HG03103 (cell line): Measurements from ENCODE around the gene GGT1.
"Not testable (repeated sequence)": the region's sequence is repeated elsewhere in the genome, so short reads cannot be mapped to it uniquely, and the experiment has no call there.

ENCODE experiments used
- ATAC-seq: cut with Tn5 transposase; IDR thresholded peaks from one replicate; pipeline ENCODE4 v1.9.1; 2021; ENCODE audit warnings: low read depth; ENCODE audit not compliant: unreplicated experiment

The GGT1 gene

DNA sequence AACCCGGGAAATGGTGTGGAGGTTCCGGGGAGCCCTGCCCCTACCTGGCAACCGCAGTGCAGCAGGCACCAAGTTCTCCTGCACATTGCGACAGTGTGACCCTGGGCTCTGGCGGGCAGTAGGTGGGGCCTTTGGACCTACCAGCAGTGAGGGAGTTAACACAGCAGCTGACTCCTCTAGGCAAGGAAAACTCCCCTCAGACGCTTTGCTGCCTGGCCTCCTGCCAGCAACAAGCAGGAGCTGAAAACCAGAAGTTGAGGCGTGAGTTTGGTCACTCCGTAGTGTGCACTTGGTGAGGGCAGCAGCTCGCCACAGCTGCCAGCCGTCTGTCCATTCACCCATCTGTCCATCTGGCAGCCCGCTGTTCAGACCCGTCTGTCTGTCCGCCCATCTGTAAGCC is 29.6 kb downstream of the GGT1 start:
- ATAC-seq = not testable (repeated sequence)

DNA sequence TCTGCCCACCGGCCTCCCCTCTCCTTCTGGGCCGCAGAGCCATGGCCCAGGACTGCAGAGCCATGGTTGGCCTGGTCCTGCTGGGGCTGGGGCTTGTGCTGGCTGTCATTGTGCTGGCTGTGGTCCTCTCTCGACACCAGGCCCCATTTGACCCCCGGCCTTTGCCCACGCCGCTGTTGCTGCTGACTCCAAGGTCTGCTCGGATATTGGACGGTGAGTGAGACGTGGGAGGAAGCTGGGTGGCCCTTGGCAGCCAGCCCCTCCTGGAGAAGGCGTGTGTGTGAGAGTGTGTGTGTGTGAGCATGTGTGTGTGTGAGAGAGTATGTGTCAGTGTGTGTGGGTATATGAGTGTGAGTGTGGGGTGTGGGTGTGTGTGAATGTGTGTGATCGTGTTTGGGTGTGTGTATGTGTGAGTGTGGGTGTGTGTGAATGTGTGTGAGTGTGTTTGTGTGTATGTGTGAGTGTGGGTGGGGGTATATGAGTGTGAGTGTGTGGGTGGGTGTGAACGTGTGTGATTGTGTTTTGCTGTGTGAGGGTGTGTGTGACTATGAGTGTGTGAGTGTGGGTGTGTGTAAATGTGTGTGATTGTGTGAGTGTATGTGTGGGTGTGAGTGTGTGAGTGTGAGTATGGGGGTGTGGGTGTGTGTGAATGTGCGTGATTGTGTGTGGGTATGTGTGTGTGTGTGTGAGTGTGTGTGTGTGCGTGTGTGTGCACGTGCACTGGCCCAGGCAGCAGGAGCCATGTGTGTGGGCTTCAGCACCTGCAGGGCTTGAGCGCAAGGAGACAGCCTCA is 30.4 kb downstream of the GGT1 start:
- ATAC-seq = not testable (repeated sequence)

DNA sequence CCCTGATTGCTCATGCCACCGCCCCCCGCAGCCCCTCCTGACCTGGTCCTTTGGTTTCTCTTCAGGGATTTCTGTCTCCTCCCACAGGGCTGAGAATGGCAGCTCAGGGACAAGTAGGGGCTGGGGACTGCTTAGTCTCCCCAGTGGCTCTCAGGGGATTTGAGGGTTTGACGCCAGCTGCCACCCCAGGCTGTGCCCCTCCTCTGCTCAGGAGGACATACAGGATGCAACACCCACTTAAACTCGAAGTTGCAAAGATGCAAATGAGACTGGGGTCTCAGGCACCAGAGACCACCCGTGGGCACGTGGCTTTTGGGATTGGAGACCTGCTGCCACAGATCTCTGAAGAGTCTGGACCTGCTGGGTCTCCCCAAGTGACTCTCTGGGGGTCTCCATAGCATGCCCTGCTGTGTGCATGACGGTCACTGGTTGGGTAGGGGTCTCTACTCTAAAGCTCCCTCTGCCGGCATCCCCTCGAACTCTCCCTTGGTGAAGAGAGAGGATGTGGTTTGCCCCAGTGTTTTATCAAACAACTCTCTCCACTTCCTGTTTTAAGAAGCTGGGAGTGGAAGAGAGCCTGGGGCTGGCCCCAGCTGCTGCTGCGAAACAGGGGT is 31.9 kb downstream of the GGT1 start:
- not testable (repeated sequence) for ATAC-seq

DNA sequence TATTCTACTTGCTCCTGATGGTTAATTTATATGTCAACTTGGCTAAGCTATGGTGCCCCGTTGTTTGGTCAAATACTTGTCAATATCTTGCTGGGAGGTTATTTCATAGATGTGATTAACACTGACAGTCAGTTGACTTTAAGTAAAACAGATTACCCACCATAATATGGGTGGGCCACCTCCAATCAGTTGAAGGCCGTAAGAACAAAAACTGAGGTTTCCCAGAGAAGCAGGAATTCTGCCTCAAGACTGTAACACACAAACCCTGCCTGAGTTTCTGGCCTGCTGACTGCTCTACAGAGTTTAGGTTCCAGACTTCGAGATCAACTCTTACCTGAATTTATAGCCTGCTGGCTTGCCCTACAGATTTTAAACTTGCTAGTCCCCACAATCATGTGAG is 33.5 kb downstream of the GGT1 start:
- not testable (repeated sequence) for ATAC-seq

DNA sequence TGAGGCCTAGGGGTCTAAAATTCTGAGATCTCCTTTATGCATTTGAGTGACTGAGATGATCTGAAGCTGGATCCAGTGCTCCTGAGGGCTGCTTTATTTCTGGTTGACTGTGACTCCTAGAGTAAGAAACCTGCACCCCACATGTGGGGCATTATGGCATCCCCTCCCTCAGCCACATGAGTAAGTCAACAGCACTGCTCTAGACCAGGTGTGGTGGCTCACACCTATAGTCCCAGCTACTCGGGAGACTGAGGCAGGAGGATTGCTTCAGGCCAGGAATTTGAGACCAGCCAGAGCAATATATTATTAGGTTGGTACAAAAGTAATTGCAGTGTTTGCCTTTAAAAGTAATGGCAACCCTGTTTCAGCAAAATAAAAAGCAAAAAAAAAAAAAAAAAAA is 39.3 kb downstream of the GGT1 start:
- not testable (repeated sequence) for ATAC-seq

DNA sequence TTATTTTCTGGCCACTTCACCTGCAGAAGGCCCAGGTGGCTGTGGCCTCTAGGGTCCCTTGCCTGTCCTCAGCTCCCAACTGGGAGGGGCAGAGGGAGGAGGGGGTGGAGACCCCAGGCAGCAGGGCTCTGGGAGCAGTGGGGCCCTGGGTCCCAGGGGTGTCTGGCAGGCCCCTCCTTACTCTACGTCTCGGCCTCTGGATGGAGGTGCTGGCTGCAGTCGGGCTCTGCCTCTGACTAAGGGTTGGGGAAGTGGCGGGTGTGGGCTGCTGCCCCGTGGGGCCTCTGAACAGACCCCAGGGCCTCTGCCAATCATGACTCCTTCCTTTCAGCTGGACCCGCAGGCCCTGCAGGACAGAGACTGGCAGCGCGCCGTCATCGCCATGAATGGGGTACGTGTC is 41.4 kb downstream of the GGT1 start:
- not testable (repeated sequence) for ATAC-seq

DNA sequence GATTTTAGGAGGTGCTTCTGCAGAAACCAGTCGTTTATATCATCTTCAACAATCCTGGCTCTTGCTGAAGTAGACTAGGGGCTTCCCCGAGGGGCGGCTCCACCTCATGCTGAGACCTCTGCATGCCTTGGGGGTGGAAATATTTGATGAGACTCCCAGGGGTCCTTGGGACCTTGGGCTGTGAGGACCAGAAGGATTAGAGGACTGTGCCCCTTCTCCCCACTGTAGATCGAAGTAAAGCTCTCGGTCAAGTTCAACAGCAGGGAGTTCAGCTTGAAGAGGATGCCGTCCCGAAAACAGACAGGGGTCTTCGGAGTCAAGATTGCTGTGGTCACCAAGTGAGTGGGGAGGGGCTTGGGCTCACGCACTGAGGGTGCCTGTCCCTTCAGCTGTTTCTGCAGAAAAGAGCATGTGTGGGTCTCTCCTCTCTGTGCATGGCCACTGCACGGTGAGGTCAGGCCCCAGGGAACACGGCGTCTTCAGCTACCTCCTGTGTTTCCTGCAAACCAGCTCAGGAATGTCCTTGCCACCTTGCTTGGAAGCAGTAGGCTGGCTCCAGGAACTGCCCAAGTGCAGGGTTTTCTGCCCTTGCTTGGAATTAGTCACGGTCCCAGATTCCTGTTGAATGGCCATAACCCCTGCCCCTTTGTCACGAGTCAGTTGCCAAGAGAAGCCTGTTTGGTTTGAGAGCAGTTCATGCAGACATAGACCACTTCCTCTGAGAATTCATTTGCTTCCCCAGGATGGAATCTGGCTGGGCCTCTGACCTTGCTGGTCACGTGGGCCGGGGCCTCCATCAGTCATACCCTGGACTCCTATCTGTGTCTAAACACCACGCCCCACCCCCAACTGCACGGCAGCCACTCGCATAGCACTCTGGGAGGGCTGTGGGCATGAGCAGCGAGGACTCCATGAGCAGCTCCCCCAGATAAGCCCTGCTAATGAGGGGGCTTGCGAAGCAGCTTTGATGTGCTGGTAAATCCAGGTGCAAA is 42.7 kb downstream of the GGT1 start:
- not testable (repeated sequence) for ATAC-seq

DNA sequence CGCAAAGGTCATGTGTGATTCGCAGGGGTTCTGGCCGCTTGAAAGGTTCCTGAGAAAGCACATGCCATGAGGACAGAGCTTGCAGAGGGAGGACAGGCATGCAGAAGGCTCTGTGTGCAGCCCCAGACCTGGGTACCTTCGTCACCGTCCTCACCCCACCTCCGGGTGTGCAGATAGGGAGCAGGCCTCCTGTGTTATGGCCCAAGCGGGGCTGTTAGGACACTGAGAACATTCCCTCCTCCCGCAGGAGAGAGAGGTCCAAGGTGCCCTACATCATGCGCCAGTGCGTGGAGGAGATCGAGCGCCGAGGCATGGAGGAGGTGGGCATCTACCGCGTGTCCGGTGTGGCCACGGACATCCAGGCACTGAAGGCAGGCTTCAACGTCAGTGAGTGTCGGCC is 43.8 kb downstream of the GGT1 start:
- not testable (repeated sequence) for ATAC-seq

DNA sequence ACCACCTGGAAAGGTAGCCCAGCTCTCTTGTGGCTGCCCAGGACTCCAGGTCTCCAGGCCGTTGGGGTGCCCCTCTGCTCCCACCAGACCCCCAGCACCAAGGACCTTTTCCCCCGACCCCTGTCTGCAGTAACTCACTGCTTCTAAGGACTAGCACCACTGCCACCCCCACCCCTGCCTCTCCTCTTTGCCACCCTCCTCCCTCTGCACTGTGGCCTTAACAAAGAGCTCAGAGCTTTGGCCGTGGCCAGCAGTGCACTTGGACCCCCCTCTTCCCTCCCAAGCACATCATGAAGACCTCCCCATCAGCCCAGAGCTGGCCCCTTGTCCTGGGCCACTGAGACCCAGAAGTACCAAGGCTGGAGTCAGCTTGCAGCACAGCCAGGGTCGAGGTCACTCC is 46.4 kb downstream of the GGT1 start:
- not testable (repeated sequence) for ATAC-seq

DNA sequence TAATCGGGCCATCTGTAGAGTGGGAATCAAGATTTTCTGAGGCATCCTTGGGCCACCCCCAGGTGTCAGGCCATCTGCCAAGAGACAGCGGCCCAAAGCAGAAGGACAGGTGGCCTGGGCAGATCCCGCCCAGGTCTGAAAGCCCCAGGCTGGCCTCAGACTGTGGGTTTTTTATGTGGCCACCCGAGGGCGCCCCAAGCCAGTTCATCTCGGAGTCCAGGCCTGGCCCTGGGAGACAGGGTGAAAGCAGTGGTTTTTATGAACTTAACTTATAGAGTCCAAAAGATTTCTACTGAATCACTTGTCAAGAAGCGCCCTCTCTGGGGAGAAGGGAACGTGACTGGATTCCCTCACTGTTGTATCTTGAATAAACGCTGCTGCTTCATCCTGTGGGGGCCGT is 47.9 kb downstream of the GGT1 start:
- not testable (repeated sequence) for ATAC-seq

DNA sequence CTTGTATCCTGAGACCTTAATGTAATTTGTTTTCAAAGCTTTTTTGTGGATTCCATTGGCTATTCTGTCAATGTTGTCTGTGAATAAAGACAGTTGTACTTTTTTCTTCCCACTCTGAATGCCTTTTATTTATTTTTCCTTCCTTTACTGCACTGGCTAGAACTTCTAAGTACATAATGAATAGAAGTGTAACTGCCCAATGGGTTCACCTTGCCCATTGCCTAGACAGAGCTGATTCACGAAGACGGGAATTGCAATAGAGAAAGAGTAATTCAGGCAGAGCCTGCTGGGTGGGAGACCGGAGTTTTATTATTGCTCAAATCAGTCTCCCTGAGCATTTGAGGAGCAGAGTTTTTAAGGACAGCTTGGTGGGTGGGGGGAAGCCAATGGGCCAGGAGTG is 62.4 kb downstream of the GGT1 start:
- ATAC-seq = not testable (repeated sequence)

DNA sequence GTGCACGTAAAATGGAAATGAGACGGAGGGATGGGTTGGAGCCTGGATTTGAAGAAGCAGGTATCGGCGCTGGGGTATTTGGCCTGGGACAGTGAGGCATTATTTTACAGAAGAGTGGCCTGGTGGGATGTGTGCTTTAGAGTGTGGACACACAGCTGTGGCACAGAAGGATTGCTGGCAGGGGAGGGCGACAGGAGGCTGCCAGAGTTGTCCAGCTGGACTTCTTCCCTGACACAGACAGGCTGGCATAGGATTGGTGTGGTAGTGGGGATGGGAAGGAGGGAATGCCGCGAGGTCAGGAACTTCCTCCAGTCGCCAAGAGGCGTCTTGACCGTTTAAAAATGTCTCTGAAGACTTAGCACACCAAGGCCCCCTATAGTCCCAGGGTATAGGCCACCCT is 64.9 kb downstream of the GGT1 start:
- not testable (repeated sequence) for ATAC-seq

DNA sequence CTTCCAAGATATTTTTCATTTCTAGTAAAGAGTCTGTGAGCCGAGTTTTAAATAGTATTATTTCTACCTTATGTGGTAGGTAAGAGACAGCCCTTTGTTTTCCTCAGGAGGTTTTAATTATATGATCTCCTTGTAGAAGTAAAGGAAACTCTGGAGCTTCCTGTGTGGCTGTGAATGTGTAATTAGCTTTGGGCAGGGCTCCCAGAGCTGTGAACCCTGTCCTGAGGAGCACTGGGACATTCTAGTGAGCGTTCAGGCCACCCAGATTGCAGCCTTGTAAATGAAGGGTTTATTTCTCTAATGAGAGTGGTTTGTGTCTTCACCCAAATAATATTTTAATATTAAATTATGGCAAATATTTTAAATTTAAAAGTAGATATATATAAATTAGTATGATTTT is 69.5 kb downstream of the GGT1 start:
- not testable (repeated sequence) for ATAC-seq
